Endometrial microvascular endothelial cells (primary cell): ENCODE data around the gene USP54. TPM values are rescaled to one million over a fixed set of nuclear protein-coding genes. Genes with fewer than 3 reads are reported as not detected.

Experiments used
- in situ Hi-C: cut with HindIII; loops from 2 replicates; pipeline ENCODE4 v1.10.0; 2017; ENCODE audit warnings: low sequenced_read_pairs, low pct_unique_long_range_greater_than_20kb; ENCODE audit errors: inconsistent ontology term
- total RNA-seq: library from RNA; depleted of rRNA; stranded (reverse); fragments of >200 nt; gene quantifications from one replicate; pipeline ENCODE4 v1.2.3, GENCODE V29; 2015; ENCODE audit errors: inconsistent ontology term

Gene USP54
- total RNA-seq, 1 donor from 2014 or later, result 6.9 TPM

- in situ Hi-C loops, result no loop called here
Measured at GRCh38 chr10:73493781-73494180, 97.4 kb downstream of the USP54 start.

- in situ Hi-C loops, result no loop called here
Measured at GRCh38 chr10:73486601-73487000, 104.5 kb downstream of the USP54 start.

GRCh38 chr10:73485320-73485719 lies 105.8 kb downstream of the USP54 start:
- in situ Hi-C loops, result no loop called here

- in situ Hi-C loops, result no loop called here
Measured at GRCh38 chr10:73480158-73480557, 111.0 kb downstream of the USP54 start.

DNA sequence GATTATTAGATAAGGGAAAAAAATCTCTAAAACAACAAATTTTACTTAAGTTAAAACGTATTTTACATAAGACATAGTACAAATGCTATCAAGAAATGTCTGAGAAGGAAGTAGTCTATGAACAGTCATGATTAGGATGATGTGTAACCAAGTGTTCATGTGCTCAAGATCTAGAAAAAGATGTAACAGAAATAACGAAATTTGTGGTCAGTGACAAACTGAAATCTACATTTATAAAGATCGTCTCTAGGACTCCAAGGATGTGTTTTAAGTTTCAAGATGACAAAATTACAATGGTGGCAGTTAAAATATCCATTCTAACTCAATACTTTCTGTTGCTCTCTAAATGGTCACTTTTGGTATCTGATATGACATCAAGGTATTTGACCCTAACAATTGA lies 112.5 kb downstream of the USP54 start:
- in situ Hi-C loops, result no loop called here

GRCh38 chr10:73471226-73471625 lies 119.9 kb downstream of the USP54 start:
- in situ Hi-C loops, result no loop called here

GRCh38 chr10:73469579-73469978 lies 121.6 kb downstream of the USP54 start:
- in situ Hi-C loops, result no loop called here

- in situ Hi-C loops, result no loop called here
Measured at GRCh38 chr10:73467206-73467605, 123.9 kb downstream of the USP54 start.

GRCh38 chr10:73465978-73466726 lies 125.0 kb downstream of the USP54 start:
- in situ Hi-C loops, result no loop called here

DNA sequence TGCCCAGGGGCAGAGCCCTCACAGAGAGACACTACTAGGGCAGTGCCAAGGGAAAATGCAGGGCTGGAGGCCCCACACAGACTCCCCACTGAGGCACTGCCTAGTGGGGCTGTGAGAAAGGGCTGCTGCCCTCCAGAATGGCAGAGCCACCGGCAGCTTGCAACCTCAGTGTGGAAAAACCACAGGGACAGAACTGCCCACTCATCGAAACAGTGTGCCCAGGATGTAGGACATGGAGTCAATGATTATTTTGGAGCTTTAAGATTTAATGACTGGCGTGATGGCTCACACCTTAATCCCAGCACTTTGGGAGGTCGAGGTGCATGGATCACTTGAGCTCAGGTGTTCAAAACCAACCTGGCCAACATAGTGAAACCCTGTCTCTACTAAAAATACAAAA lies 130.2 kb downstream of the USP54 start:
- in situ Hi-C loops, result no loop called here

- in situ Hi-C loops, result no loop called here
Measured at GRCh38 chr10:73459683-73460314, 131.3 kb downstream of the USP54 start.

- in situ Hi-C loops, result no loop called here
Measured at GRCh38 chr10:73456187-73456890, 134.8 kb downstream of the USP54 start.

DNA sequence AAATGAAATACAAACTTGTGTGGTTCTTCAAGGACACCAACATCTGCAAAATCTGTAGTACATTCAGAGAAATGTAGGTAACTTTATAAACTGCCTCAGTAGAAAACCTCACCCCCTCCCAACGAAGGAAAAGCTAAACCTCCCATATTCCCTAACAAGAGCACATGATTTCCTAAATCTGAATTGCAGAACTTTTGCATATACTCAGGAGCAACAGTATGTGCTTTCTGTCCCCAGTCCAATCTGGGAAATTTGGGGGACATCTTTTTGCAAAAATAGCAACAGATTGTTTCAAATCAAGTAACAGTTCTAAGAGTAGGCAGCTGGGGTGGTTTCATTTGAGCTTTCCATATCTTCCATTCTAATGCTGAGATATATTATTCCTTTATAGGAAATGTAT lies 142.0 kb downstream of the USP54 start:
- in situ Hi-C loops, result no loop called here

- in situ Hi-C loops, result no loop called here
Measured at GRCh38 chr10:73448384-73448783, 142.8 kb downstream of the USP54 start.

Other genes starting within 250 kb of the USP54 start
- not detected for gene CFAP70, start 232.5 kb downstream of the USP54 start, total RNA-seq
- 120 TPM for gene ANXA7, start 177.3 kb downstream of the USP54 start, total RNA-seq
- 0.37 TPM for gene MSS51, start 157.8 kb downstream of the USP54 start, total RNA-seq
- 18.8 TPM for gene PPP3CB, start 95.3 kb downstream of the USP54 start, total RNA-seq
- not detected for gene MYOZ1, start 50.1 kb upstream of the USP54 start, total RNA-seq
- not detected for gene SYNPO2L, start 64.7 kb upstream of the USP54 start, total RNA-seq
- 1.0 TPM for gene AGAP5, start 106.8 kb upstream of the USP54 start, total RNA-seq
- 81.4 TPM for gene SEC24C, start 153.0 kb upstream of the USP54 start, total RNA-seq
- 60.0 TPM for gene CHCHD1, start 190.7 kb upstream of the USP54 start, total RNA-seq
- 47.0 TPM for gene ZSWIM8, start 194.3 kb upstream of the USP54 start, total RNA-seq
- 18.7 TPM for gene NDST2, start 220.3 kb upstream of the USP54 start, total RNA-seq